Ecto neural progenitor cell (in vitro differentiated cells): ENCODE data around the gene AGO1.
"Not testable (repeated sequence)": the region's sequence is repeated elsewhere in the genome, so short reads cannot be mapped to it uniquely, and the experiment has no call there.

Experiments
- DNase-seq: peaks from one replicate; pipeline ENCODE4 v3.0.0-alpha.2; 2018; ENCODE audit warnings: low spot score

Gene AGO1

DNA sequence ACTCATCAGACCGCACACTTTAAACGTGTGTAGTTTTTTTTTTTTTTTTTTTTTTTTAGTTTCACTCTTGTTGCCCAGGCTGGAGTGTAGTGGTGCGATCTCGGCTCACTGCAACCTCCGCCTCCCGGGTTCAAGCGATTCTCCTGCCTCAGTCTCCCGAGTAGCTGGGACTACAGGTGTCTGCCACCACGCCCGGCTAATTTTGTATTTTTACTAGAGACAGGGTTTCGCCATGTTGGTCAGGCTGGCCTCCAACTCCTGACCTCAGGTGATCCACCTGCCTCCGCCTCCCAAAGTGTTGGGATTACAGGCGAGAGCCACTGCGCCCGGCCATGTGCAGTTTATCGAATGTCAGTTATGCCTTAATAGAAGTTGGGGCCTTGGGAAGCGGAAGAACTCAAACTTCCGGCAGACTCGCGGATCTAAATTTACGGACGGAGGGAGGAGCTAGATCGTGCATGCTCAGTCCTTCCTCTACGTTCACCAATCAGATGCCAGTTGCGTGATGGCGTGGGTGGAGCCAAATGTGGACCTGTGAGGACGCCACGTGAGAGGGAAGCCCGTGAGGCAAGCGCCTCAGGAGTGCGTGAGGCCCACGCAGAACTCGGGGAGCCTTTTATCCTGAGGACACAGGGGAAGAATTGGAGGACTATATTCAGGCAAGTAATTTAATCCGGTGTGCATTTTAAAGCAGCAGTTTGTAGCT lies 13.6 kb upstream of the AGO1 start:
- not testable (repeated sequence) for DNase-seq

DNA sequence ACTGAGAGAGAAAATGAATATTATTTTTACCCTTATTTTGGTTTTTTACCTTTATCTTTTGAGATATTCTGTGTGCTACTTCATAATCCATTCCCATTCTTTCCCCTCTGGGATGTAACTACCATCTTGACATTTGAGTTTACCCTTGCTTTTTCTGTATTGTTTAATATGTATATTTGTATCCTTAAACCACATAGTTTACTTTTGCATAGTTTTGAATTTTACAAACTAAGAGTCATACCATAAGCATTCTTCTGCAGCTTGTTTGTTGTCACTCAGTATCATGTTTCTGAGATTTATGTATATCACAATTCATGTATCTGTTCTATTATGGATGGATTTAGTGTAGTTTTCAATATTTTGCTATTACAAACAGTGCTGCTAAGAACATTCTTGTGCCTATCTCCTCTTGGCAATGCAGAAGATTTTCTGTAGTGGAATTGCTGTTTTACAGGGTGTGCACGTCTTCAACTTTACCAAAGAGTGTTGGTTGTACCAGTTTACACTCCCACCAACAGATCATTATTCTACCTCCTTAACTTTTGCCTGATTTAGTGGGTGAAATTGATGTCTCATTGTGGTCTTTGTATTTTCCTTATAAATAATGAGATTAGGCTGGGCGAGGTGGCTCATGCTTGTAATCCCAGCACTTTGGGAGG lies 12.2 kb upstream of the AGO1 start:
- DNase-seq = no peak

DNA sequence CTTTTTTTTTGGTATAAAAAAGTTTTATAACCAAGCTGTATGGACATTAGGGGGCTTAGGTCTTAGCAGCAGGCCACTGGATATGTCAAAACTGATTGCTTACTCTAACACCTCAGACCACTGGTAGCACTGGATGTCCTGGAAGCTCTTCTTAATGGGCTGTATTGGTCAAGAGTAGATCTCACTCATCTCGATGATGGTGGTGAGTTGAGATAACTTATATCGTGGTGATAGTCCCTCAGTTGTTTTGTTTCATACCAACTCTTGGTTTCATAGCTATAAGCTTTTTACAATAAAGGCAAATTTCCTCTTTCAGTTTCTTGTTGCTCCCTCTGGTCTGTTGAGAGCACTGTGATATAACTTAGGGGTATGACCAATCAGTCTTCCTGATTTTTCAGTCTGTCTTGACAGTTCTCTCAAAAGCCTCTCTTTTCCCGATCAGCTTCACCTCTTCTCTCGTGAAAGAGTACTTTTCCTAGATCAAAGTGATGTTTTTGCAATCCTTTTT lies 9.7 kb upstream of the AGO1 start:
- DNase-seq = no peak

DNA sequence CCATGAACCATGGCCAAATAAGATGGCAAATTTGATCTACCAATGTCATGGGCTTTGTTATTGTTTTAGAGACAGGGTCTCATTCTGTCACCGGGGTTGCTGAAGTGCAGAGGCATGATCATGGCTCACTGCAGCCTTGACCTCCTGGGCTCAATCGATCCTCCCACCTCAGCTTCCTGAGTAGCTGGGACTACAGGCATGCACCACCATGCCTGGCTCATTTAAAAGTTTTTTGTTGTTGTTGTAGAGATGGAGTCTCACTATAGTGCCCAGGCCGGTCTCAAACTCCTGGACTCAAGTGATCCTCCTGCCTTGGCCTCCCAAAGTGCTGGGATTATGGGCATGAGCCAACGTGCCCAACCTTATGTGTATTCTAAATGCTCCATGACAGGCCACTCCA lies 8.9 kb upstream of the AGO1 start:
- DNase-seq = not testable (repeated sequence)

DNA sequence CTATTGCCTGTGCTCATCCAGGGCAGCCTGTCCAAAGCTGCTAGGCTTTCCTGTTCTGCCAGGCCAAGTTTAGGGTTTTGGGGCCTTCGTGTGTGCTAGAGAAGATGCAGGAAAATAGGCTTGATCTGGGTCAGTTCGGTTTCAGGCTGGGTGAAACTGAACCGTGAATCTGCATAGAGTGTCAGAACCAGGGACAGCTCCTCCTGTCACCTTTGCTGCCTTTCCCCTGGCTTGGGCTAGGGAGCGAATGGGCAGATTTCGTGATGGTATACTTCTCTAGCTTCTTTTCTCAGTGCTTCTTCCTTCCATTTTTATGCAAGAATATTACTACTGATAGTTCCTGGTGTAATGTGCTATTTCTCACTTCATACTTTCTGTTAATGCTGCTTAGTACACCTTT lies 6.0 kb upstream of the AGO1 start:
- no peak for DNase-seq

DNA sequence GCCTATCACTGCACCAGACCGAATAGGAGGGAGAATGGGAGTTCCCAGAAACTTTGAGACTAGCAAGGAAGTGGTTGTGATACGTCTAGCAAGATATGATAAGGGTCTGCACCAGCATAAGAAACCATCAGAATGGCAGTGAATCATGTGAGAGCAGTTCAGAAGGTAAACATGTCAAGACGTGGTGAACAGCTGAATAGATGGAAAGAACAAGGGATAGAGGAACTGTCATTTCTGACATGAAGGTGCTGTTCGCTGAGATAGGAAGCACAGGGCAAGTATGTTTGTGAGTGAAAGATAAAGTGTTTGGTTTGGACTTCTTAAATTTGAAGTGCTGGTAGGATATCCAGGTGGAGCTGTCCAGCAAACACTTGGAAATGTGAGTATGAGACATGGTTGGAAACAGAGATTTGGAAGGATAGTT lies 1.1 kb upstream of the AGO1 start:
- DNase-seq = no peak

DNA sequence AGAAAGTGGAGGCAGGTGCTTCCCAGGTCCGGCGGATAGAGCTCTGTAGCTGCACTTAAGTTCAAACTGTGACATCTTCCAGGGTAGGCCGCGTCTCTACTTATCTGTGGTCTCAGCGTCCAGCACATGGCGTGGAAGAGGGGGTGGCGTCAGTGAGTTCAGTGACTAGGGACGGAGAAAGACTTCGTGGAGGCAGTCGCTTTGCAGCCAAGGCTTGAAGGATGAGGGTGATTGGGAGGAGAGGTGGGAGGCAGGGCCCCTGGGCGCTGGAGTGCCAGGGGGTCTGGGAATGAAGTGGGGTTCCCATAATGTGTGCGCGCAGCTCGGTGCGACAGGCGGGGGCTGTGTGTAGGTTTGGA lies 444 bp upstream of the AGO1 start:
- DNase-seq = no peak

DNA sequence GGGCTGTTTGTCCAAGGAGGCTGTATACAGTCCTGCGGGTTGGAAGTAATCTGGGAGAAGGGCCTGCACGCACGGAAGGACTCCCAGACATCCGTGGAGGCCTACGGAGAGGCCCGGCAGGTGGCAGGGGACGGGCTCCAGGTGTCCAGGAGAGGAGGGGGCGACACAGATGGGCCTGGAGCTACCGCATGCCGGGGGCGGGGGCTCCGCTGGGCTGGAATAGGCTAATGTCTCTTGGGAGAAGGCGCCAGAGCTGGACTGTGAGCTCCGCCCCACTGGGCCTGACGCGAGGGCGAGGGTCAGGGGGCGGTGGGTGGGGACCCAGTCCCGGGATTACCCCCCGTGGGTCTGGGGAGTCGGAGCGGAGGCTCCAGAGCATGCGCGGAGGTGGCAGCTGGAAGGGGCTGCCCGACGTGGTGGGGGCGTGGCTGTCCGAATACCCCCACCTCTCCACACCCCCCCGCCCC lies 659 bp downstream of the AGO1 start:
- peak; percentile 85 for DNase-seq

DNA sequence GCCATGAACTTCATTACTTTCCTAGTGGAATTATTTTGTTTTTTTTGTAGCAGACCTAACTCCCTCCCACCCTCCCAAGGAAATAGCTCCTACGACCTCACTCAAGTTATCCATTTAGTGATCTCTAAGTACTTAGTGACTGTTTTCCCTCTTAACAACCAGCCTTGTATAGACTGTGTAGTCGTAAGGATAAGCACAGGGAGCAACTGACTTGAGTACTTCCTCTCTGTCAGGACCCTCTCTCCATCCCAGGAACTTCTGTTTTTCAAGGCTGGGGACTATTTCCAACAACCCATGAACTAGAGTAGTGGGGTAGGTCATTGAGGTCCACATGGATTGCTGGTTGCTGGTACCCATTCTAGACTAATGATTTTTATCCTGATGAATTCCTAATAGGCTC lies 1.9 kb downstream of the AGO1 start:
- no peak for DNase-seq

DNA sequence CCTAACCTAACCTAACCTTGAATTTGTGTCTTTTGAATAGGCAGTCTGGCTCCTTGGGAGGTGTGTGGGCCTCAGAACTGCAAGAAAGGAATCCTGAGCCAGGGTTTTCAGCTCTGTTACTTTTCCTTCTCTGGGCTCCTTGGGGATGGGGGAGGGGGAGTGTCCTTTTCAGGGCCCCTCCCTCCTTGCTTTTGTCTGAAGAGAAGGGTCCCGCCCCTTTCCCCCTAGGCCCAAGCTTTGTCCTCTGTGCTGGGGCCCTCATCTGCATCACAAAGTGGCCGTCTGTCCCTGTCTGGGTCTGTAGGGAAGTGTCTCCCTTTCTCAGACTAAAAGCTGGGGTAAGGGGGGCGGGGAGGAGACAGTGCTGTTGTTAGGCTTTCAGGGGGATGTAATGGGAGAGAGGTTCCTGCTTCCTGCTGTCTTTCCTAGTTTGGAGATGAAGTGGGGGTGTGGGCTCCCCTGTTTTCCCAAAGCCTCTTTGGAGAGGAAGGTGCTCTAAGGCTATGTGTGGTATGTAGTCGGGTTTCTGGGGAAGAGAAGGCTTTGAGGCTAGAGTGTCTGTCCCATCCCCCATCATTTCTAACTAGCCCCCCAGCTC lies 3.1 kb downstream of the AGO1 start:
- DNase-seq = peak; percentile 89

DNA sequence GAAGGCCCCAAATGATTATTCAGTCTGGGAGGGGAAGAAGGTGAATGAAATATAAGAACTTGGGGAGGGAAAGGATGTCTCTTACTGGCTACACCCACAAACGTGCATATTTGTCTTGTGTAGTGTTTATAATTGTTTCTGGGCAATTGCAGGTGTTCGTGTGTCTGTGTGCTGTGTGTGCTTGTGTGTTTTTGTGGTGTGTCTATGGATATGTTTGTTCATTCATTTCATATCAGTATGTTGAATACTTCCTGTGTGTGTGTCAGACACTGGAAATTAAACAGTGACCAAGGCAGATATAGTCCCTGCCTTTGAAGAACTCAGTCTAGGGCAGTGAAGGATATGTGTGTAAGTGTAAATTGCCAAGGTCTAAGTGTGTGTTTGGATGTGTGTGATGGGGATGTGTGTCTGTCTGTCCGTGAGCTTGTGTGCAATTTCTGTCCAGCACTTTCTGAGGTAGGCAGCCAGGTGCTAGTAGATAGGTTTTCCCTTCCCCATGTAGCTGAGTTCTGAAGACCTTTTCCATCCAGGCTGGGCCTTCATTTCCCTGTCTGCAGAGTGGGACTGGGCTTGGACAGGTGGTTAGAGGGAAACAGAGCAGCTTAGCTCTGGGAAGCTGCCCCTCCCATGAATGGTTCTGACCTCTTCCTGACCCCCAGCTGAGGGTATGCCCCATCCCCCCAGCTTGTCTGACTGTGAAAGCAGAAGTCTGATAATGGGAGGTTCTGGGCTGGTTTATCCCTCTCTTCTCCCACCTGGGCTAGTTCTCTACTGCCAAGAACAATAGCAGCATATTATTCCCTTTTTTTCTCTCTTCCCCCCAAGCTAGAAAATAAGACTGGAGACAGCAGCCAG lies 3.8 kb downstream of the AGO1 start:
- no peak for DNase-seq

DNA sequence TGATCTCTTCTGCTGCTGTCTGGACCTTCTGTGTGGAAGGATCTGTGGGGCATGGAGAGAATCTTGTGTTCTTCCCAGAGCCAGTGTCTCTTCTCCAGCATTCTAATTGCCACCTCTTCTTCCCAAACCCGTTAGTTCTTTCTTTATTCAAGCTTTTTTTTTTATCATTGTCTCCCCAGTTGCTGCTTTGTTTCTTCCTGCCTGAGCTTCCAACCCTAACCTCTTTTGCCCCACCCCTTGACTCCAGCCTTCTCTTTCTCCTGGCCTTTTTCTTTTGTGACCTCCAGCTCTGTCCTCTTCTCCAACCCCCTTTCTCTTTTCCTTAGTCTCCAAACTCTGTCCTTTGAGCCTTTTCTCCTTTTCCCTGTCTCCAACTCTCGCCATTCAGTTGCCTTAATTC lies 4.5 kb downstream of the AGO1 start:
- DNase-seq = no peak

DNA sequence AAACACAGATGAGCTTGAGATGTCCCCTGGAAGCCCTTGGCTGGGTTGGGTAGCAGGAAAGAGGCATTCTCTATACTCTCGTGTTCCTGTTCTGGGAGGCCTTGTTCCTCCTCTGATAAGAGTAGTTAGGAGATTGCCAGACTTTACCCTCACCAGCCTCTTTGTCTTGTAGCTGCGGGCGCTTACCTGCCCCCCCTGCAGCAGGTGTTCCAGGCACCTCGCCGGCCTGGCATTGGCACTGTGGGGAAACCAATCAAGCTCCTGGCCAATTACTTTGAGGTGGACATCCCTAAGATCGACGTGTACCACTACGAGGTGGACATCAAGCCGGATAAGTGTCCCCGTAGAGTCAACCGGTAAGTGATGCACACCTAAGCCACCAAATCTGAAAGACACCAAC lies 5.2 kb downstream of the AGO1 start:
- DNase-seq = no peak

DNA sequence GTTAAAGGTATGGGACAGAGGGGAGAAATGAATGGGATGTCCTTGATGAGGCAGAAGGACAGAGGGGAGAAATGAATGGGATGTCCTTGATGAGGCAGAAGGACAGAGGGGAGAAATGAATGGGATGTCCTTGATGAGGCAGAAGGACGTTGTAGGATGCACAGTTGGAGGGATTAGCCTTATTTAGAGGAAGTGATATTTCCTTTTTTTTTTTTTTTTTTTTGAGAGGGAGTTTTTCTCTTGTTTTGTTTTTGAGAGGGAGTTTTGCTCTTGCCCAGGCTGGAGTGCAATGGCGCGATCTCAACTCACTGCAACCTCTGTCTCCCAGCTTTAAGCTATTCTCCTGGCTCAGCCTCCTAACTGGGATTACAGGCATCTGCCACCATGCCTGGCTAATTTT lies 6.0 kb downstream of the AGO1 start:
- not testable (repeated sequence) for DNase-seq

DNA sequence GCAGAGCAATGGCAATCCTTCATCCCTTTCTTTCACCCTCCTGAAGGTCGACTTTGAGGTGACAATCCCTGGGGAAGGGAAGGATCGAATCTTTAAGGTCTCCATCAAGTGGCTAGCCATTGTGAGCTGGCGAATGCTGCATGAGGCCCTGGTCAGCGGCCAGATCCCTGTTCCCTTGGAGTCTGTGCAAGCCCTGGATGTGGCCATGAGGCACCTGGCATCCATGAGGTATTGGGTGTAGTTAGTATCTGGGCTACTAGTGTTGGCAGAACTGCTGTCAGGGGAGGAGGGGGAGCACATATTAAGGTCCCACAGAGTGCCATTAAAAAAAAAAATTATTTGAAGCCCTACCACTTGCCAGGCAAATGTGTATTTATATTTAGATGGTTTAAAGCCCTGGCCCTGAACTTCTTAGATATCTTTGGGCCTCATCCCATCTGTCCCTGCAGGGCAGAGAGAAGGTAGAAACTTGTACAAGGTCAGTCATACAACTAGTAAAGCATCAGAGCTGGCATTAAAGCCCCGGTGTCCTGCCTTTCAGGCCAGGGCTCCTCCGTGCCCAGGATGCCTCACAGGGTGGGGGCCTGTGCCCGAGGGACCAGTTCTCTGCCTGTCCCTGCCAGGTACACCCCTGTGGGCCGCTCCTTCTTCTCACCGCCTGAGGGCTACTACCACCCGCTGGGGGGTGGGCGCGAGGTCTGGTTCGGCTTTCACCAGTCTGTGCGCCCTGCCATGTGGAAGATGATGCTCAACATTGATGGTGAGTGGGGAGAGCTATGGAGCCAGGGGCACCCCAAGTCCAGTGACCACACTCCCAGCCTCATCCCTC lies 10.3 kb downstream of the AGO1 start:
- no peak for DNase-seq

DNA sequence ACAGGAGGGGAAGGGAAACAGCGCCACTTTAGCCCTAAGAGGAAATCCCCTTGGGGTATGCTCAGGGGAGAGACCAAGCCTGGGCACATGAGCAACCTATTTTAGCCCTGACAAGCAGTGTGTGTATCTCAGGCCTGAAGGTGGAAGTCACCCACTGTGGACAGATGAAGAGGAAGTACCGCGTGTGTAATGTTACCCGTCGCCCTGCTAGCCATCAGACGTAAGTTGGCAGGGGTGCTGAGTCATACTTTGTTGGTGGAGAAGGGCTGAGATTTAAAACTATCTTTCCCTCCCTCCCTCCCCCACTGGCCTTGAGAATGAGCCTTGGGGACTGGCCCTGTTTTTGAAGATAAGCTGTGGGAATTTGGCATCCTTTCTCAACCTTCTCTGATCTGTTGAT lies 11.2 kb downstream of the AGO1 start:
- no peak for DNase-seq

DNA sequence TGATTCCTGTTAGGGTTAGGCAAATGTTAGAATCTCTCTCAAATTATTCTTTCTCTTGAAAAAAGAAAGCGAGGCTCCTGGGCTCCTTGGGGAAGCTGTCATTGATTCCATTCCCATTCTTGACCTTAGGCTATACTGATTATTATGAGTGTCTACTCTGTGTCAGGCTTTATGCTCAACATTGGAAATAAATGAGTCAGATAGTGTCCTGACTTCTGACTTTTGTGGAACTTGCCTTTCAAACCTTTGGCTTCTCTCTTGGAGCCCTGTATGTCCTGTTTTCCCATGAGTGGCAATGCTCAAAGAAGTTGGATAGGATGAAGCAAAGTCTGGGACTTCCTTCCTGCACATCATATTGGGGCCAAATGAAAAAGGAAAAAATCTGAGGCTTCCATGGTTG lies 11.6 kb downstream of the AGO1 start:
- no peak for DNase-seq

DNA sequence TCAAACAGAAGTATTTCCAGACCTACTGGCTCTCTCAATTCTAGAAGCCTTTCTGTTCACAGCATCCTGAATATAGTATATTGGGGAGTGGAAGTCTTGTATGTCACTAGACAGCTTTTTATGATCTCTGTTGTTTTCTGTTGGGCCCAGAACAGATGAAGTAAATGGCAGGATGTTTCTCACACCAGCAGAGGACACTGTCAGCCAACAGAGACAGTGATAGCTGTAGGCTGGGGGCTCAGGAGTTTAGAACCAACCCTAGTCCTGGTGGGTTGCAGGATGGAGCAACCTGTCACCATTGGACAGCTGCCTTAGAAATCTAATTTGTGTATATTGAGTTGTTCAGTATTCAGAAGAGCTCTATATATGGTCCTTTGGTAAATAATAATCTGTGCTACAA lies 16.9 kb downstream of the AGO1 start:
- no peak for DNase-seq

DNA sequence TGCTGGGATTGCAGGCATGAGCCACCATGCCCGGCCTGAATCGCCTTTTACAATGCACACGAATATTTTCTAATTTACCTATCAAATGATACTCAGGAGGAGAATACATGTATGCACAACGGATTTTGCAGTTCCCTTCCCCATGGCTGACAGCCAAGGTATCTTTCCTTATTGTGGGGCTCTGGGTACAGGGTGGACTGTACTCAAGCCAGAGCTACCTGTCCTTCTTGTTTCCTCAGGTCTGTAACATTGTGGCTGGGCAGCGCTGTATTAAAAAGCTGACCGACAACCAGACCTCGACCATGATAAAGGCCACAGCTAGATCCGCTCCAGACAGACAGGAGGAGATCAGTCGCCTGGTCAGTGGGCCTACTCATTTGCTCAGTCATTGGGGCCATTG lies 18.2 kb downstream of the AGO1 start:
- no peak for DNase-seq

DNA sequence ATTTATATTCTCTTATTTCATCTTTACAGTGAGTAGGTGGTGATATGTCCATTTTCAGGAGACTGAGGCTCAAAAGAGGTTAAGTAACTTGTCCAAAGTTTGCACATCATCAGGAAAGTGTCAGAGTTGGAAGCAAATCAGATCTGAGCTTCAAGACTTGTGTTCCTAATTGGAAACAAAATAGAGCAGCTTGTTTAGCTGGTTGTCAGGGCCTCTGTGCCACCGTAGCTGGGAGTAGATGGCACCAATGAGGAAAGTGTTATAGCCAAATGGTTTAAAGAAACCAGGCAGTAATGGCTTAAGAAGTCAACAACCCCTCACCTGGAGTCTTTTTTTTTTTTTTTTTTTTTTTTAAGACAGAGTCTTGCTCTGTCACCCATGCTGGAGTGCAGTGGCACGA lies 19.7 kb downstream of the AGO1 start:
- no peak for DNase-seq

DNA sequence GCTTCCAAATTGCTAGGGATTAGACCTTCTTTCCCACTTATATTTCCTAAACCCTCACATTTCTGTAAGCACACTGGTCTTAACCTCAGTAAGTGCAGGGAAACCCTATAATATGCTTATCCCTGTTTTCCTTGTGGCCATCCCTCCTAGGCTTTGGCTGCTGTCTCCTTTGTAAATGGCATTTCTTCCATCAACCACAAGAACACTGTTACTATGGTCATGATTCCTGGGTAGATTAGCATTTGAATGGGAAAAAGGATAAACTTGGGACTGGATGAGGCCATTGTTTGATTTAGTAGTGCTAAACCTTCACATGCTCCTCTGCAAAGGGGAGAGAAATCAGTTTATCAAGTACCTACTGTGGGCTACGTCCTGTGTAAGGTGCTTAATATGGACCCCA lies 31.7 kb downstream of the AGO1 start:
- no peak for DNase-seq

DNA sequence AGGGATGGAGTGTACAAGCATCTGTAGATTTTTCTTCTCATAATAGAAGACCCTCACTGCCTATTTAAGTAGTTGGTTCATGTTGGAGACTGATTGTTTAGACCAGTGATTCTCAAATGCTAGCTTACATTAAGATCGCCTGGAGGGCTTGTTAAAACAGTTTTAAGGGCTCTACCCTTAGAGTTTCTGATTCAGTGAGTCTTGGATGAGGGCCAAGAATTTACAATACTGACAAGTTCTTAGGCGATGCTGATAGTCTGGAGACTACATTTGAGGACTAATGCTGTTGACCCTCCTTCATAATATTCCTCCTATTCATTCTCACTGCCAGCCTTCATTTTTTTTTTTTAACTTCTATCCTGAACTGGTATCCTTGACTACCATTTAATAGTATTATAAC lies 32.7 kb downstream of the AGO1 start:
- DNase-seq = no peak
